Lower leg skin (tissue), 3 donors: Measurements from ENCODE around the gene MTA2.

ENCODE experiments used
- POLR2A ChIP-seq, 2 donors: fragments of 450-650 bp; IDR thresholded peaks; one replicate each; pipeline ENCODE4 v1.6.1; 2016 to 2017; ENCODE audit warnings: antibody characterized with exemption in 2 of 2, mild to moderate bottlenecking in 1 of 2, moderate library complexity in 1 of 2
- TF ChIP-seq, protein P1 (sequence below), 3 donors: fragments of 450-650 bp; IDR thresholded peaks; one replicate each; pipeline ENCODE4 v1.5.1; 2016; ENCODE audit warnings: antibody characterized with exemption in 3 of 3, mild to moderate bottlenecking in 3 of 3, moderate library complexity in 2 of 3

GRCh38 chr11:62548545-62549335 is 52.9 kb downstream of the MTA2 start:
- TF ChIP-seq POLR2A (IDR thresholded peaks at IDR 0.05) = no peak
- TF ChIP-seq, protein P1, sequence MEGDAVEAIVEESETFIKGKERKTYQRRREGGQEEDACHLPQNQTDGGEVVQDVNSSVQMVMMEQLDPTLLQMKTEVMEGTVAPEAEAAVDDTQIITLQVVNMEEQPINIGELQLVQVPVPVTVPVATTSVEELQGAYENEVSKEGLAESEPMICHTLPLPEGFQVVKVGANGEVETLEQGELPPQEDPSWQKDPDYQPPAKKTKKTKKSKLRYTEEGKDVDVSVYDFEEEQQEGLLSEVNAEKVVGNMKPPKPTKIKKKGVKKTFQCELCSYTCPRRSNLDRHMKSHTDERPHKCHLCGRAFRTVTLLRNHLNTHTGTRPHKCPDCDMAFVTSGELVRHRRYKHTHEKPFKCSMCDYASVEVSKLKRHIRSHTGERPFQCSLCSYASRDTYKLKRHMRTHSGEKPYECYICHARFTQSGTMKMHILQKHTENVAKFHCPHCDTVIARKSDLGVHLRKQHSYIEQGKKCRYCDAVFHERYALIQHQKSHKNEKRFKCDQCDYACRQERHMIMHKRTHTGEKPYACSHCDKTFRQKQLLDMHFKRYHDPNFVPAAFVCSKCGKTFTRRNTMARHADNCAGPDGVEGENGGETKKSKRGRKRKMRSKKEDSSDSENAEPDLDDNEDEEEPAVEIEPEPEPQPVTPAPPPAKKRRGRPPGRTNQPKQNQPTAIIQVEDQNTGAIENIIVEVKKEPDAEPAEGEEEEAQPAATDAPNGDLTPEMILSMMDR (IDR thresholded peaks at IDR 0.05) = no peak
